Heart right ventricle (tissue), 16 donors: ENCODE results near the gene SOX18. TPM values are rescaled to one million over a fixed set of nuclear protein-coding genes. Genes with fewer than 3 reads are reported as not detected.

Experiments used
- ATAC-seq, 8 donors: fragments of 200-7000 bp; cut with Tn5 transposase; one replicate each; pipeline ENCODE4 v1.9.1; 2020; ENCODE audit warnings: mild to moderate bottlenecking in 8 of 8, moderate library complexity in 8 of 8, moderate number of reproducible peaks in 1 of 8
- DNase-seq, 2 donors: peaks; one replicate each; pipeline ENCODE4 v3.0.0-alpha.2; 2020
- H3K27ac ChIP-seq, 10 donors: fragments of 200-600 bp; sonication (generic) in 2 of 10; one replicate each; pipeline versions ENCODE4 v1.5.0 to v1.8.0; 2020 to 2022; ENCODE audit warnings: mild to moderate bottlenecking in 3 of 10
- H3K27me3 ChIP-seq, 7 donors: fragments of 200-600 bp; one replicate each; pipeline ENCODE4 v1.8.0; 2021 to 2022; ENCODE audit warnings: mild to moderate bottlenecking in 2 of 7
- H3K36me3 ChIP-seq, 9 donors: fragments of 200-600 bp; sonication (generic) in 1 of 9; one replicate each; pipeline versions ENCODE4 v1.5.0 to v1.8.0; 2020 to 2022; ENCODE audit warnings: mild to moderate bottlenecking in 2 of 9
- H3K4me1 ChIP-seq, 9 donors: fragments of 200-600 bp; sonication (generic) in 1 of 9; one replicate each; pipeline versions ENCODE4 v1.5.0 to v1.8.0; 2020 to 2022; ENCODE audit warnings: mild to moderate bottlenecking in 4 of 9
- H3K4me3 ChIP-seq, 10 donors: fragments of 200-600 bp; sonication (generic) in 2 of 10; one replicate each; pipeline versions ENCODE4 v1.5.0 to v1.8.0; 2020 to 2022; ENCODE audit warnings: mild to moderate bottlenecking in 7 of 10, moderate library complexity in 2 of 10
- H3K9me3 ChIP-seq, 11 donors: fragments of 200-600 bp in 10 of 11; sonication (generic) in 2 of 11; one replicate each; pipeline versions ENCODE4 v1.5.0 to v1.8.0; 2013 to 2022; ENCODE audit warnings: mild to moderate bottlenecking in 2 of 11, control low read depth in 1 of 11, moderate library complexity in 1 of 11
- WGBS, 2 donors: extraction: QIAGEN DNeasy Blood & Tissue Kit; methylation state at CpG; one replicate each; pipeline ENCODE4 v1.1.7; 2013; ENCODE audit warnings: inconsistent platforms in 1 of 2; 5-methylcytosine and 5-hydroxymethylcytosine counted together
- intact Hi-C, 10 donors: fragments of 100-400 bp; cut with DNase I; formaldehyde crosslinking; loops; one replicate each; pipeline versions ENCODE4 v1.11.1 to v1.14.2; 2022
- polyA plus RNA-seq, 2 donors: library from polyadenylated mRNA; stranded (reverse); fragments of 200-250 nt; gene quantifications; one replicate each; pipeline ENCODE4 v1.2.3, GENCODE V29; 2013
- total RNA-seq, 10 donors: library from RNA; stranded (reverse); fragmentation: NEBNext Ultra II Directional in 3 of 10; extraction: Animal tissue kit (Norgen Biotek cat#: 25700) in 3 of 10; gene quantifications; one replicate each; pipeline versions ENCODE4 v1.2.1 to v1.2.4, GENCODE V29; 2021 to 2023
- TF ChIP-seq, protein P1 (sequence below), 9 donors: fragments of 200-600 bp; sonication (generic) in 2 of 9; IDR thresholded peaks; one replicate each; pipeline versions ENCODE4 v1.5.0 to v1.8.0; 2021 to 2022; ENCODE audit warnings: antibody characterized with exemption in 9 of 9, mild to moderate bottlenecking in 5 of 9, moderate library complexity in 1 of 9
- donor health status: Arrhythmogenic right ventricular cardiomyopathy.
- donor health status: ischemic (EF 13 %, LVEDD 7.1; RV severe dilation, severe dysfunction).
- donor health status: healthy with polysubstance abuse.
- donor health status: DM: no; HTN: yes; CAD: no.
- donor health status: DM: no; HTN: no; CAD: no.
- donor health status: ischemic (EF 25% LVEDD 6.9; RV normal size, moderate dysfunction).
- donor health status: ischemic (EF 25% LVEDD 5.7; RV mildly dilated, moderate dysfunction).
- donor health status: healthy.
- donor health status: DM: yes; HTN: yes; CAD: no.
- donor health status: Ischemic cardiomyopathy.
- donor health status: ischemic (EF 35%, LVEDD 5.7; RV mildly dilated, moderate dysfunction).
- donor health status: nonischemic (EF 11% LVEDD 7.7; RV severe dilation, severe dysfunction).
- donor health status: DM: yes; HTN: yes; CAD: no.
- donor health status: PGD.
- donor health status: ischemic (EF 29% LVEDD 5.4; RV normal size, mild dysfunction).
- donor health status: nonischemic (EF 23%, LVEDD 6.1; RV moderate dilation, normal function).

Gene SOX18
- total and polyA plus RNA-seq, 12 donors: 23.5 to 129 (median 51.9) TPM

GRCh38 chr20:64095455-64095854, 46.0 kb upstream of the SOX18 start:
- Histone ChIP-seq H3K36me3 (peaks cover 0 to 12% (median 0%) of the 10 kb centered on the region in 9 donors), H3K4me1 (no peaks in the 10 kb centered on the region), H3K27me3 (peaks cover under 1 to 21% (median 15%) of the 10 kb centered on the region in 7 donors), H3K9me3 (no peaks in the 10 kb centered on the region), H3K4me3 (no peak overlapping the region), H3K27ac (no peak overlapping the region)
- WGBS, 2 donors: 81 to 85% methylated on average over 4 of the region's 4 CpGs
- TF ChIP-seq, protein P1, sequence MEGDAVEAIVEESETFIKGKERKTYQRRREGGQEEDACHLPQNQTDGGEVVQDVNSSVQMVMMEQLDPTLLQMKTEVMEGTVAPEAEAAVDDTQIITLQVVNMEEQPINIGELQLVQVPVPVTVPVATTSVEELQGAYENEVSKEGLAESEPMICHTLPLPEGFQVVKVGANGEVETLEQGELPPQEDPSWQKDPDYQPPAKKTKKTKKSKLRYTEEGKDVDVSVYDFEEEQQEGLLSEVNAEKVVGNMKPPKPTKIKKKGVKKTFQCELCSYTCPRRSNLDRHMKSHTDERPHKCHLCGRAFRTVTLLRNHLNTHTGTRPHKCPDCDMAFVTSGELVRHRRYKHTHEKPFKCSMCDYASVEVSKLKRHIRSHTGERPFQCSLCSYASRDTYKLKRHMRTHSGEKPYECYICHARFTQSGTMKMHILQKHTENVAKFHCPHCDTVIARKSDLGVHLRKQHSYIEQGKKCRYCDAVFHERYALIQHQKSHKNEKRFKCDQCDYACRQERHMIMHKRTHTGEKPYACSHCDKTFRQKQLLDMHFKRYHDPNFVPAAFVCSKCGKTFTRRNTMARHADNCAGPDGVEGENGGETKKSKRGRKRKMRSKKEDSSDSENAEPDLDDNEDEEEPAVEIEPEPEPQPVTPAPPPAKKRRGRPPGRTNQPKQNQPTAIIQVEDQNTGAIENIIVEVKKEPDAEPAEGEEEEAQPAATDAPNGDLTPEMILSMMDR (IDR thresholded peaks at IDR 0.05): no peak
- no peak for ATAC-seq
- no peak for DNase-seq
- intact Hi-C loops: no loop called here

DNA sequence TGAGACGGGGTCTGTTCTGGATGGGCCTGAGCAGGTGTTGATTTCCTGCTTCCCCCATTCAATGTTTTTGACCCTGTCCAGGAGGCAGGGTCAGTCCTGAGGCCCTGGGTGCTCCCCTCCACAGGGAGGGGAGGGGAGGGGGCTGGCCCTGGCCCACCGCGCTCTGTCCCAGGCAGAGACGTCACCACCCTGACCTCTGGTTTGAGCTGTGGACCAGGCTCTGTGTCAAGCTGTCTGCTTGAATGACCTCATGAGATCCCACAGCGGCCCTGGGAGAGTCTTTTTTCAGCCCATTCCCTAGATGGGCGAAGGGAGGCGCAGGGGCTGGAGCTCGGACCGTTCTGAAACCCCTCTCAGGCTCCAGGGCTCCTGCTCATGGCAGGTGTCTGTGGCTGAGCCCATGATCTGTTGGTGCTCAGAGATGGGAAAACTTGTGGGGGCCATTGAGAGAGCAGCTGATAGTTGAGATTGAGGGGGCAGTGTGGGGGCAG, 43.6 kb upstream of the SOX18 start:
- TF ChIP-seq, protein P1 (IDR thresholded peaks at IDR 0.05): no peak
- intact Hi-C loops: no loop called here
- H3K36me3 ChIP-seq: peaks cover 0 to under 1% (median 0%) of the 10 kb centered on the region in 9 donors
- H3K4me1 ChIP-seq: no peaks in the 10 kb centered on the region
- no peak for ATAC-seq
- H3K9me3 ChIP-seq: no peaks in the 10 kb centered on the region
- DNase-seq: no peak
- no peak overlapping the region for H3K4me3 ChIP-seq
- H3K27me3 ChIP-seq: peaks cover 0 to 17% (median 7%) of the 10 kb centered on the region in 7 donors
- whole genome bisulfite sequencing, 2 donors: 37 to 49% methylated on average over 9 of the region's 9 CpGs
- no peak overlapping the region for H3K27ac ChIP-seq

- ATAC-seq: peak in 2 of 8 donors; percentile 11 to 14
- no peak overlapping the region for H3K4me3 ChIP-seq
- TF ChIP-seq, protein P1 (IDR thresholded peaks at IDR 0.05): no peak
- no peak for DNase-seq
- intact Hi-C loops: no loop called here
- H3K4me1 ChIP-seq: no peaks in the 10 kb centered on the region
- H3K27ac ChIP-seq: no peak overlapping the region
- WGBS, 2 donors: 43 to 51% methylated on average over 27 of the region's 27 CpGs
- peaks cover 0 to 3% (median 0%) of the 10 kb centered on the region in 11 donors for H3K9me3 ChIP-seq
- no peaks in the 10 kb centered on the region for H3K36me3 ChIP-seq
- peaks cover 0 to 20% (median 12%) of the 10 kb centered on the region in 7 donors for H3K27me3 ChIP-seq
Observed at GRCh38 chr20:64092258-64093012, 43.0 kb upstream of the SOX18 start.

- DNase-seq (no peak), ATAC-seq (no peak)
- no peak overlapping the region for H3K27ac ChIP-seq
- intact Hi-C loops: no loop called here
- peaks cover 0 to 3% (median 0%) of the 10 kb centered on the region in 11 donors for H3K9me3 ChIP-seq
- WGBS, 2 donors: 17 to 25% methylated on average over 16 of the region's 16 CpGs
- TF ChIP-seq, protein P1 (IDR thresholded peaks at IDR 0.05): no peak
- H3K4me1 ChIP-seq: no peaks in the 10 kb centered on the region
- peaks cover 0 to 22% (median 12%) of the 10 kb centered on the region in 7 donors for H3K27me3 ChIP-seq
- no peaks in the 10 kb centered on the region for H3K36me3 ChIP-seq
- H3K4me3 ChIP-seq: no peak overlapping the region
Observed at GRCh38 chr20:64091770-64092169, 42.3 kb upstream of the SOX18 start.
